Loucy (cell line): ENCODE measurements around the gene CASZ1.

Source experiments
- H2AFZ ChIP-seq: fragments of 200-600 bp; sonication (generic); 2 replicates; pipeline ENCODE4 v1.6.0; 2016; ENCODE audit warnings: antibody characterized with exemption, mild to moderate bottlenecking, low read length, moderate library complexity
- H3F3A ChIP-seq: fragments of 200-600 bp; 2 replicates; pipeline ENCODE4 v1.6.0; 2016; ENCODE audit warnings: antibody characterized with exemption, low read depth, mild to moderate bottlenecking
- H3K27me3 ChIP-seq: fragments of 200-600 bp; sonication (generic); 2 replicates; pipeline ENCODE4 v1.6.1; 2014; ENCODE audit warnings: low read length, mild to moderate bottlenecking; ENCODE audit not compliant: insufficient read depth, poor library complexity, severe bottlenecking
- H3K36me3 ChIP-seq: fragments of 200-600 bp; sonication (generic); 2 replicates; pipeline ENCODE4 v1.6.1; 2016; ENCODE audit warnings: low read length; ENCODE audit not compliant: insufficient read depth
- H3K4me1 ChIP-seq: fragments of 200-600 bp; sonication (generic); 2 replicates; pipeline ENCODE4 v1.5.1; 2014; ENCODE audit warnings: low read length, mild to moderate bottlenecking; ENCODE audit not compliant: insufficient read depth, poor library complexity, severe bottlenecking
- H3K4me2 ChIP-seq: fragments of 200-600 bp; sonication (generic); 2 replicates; pipeline ENCODE4 v1.6.0; 2014; ENCODE audit warnings: antibody characterized with exemption, low read length, low read depth, mild to moderate bottlenecking; ENCODE audit not compliant: poor library complexity, severe bottlenecking
- H3K4me3 ChIP-seq: fragments of 200-600 bp; sonication (generic); 2 replicates; pipeline ENCODE4 v1.5.1; 2014; ENCODE audit warnings: low read length, mild to moderate bottlenecking, mixed read lengths; ENCODE audit not compliant: poor library complexity, severe bottlenecking
- H3K79me2 ChIP-seq: fragments of 200-600 bp; sonication (generic); 2 replicates; pipeline ENCODE4 v1.6.1; 2014; ENCODE audit warnings: low read length; ENCODE audit not compliant: insufficient read depth
- H3K9ac ChIP-seq: fragments of 200-600 bp; sonication (generic); 2 replicates; pipeline ENCODE4 v1.6.0; 2014; ENCODE audit warnings: mild to moderate bottlenecking, low read depth, low read length, moderate library complexity; ENCODE audit not compliant: poor library complexity, severe bottlenecking
- H3K9me2 ChIP-seq: fragments of 200-600 bp; sonication (generic); replicated peaks from 2 replicates; pipeline ENCODE4 v1.6.1; 2016; ENCODE audit warnings: low read depth, low read length, mixed read lengths
- H3K9me3 ChIP-seq: fragments of 200-600 bp; sonication (generic); 2 replicates; pipeline ENCODE4 v1.6.1; 2014; ENCODE audit warnings: mild to moderate bottlenecking, antibody characterized with exemption, low read length, low read depth; ENCODE audit not compliant: insufficient read depth
- H4K20me1 ChIP-seq: fragments of 200-600 bp; sonication (generic); 2 replicates; pipeline ENCODE4 v1.6.0; 2014; ENCODE audit warnings: antibody characterized with exemption, low read length, mild to moderate bottlenecking; ENCODE audit not compliant: insufficient read depth, poor library complexity, severe bottlenecking
- CTCF ChIP-seq: fragments of 200-600 bp; sonication (generic); conservative IDR thresholded peaks from 2 replicates; pipeline ENCODE4 v1.5.1; 2014; ENCODE audit warnings: mild to moderate bottlenecking, antibody characterized with exemption, low read length
- EZH2phosphoT487 ChIP-seq: fragments of 200-600 bp; IDR thresholded peaks from 2 replicates; pipeline ENCODE4 v1.6.1; 2018; ENCODE audit warnings: antibody characterized with exemption, mild to moderate bottlenecking, moderate library complexity, borderline replicate concordance

Gene CASZ1

GRCh38 chr1:10614377-10615225 is 181.8 kb downstream of the CASZ1 start:
- Histone ChIP-seq H3K4me2 (no peak overlapping the region), H3K36me3 (peaks cover 8% of the 10 kb centered on the region; the same call in 1 of the 2 replicates), H3K79me2 (0 out of 2 replicates have a peak, but pooled peaks cover 4% of the 10 kb centered on the region), H4K20me1 (no peaks in the 10 kb centered on the region), H3F3A (no peaks in the 10 kb centered on the region), H3K4me3 (no peak overlapping the region), H3K9me2 (no peaks in the 10 kb centered on the region), H3K27me3 (no peaks in the 10 kb centered on the region), H2AFZ (no peak overlapping the region), H3K4me1 (no peaks in the 10 kb centered on the region), H3K9me3 (no peaks in the 10 kb centered on the region), H3K9ac (no peak overlapping the region)
- no peak for TF ChIP-seq CTCF
- TF ChIP-seq EZH2phosphoT487, result no peak

- Histone ChIP-seq H3K4me2 (no peak overlapping the region), H3K4me1 (no peaks in the 10 kb centered on the region), H3K36me3 (peaks cover 7% of the 10 kb centered on the region; the same call in 1 of the 2 replicates), H2AFZ (no peak overlapping the region), H3K9ac (no peak overlapping the region), H3K27me3 (no peaks in the 10 kb centered on the region), H4K20me1 (no peaks in the 10 kb centered on the region), H3K9me3 (no peaks in the 10 kb centered on the region), H3K9me2 (no peaks in the 10 kb centered on the region), H3F3A (no peaks in the 10 kb centered on the region), H3K79me2 (0 out of 2 replicates have a peak, but pooled peaks cover 4% of the 10 kb centered on the region), H3K4me3 (no peak overlapping the region)
- TF ChIP-seq CTCF, result no peak
Measured at GRCh38 chr1:10613861-10614260, 182.6 kb downstream of the CASZ1 start.

GRCh38 chr1:10613340-10613739 is 183.1 kb downstream of the CASZ1 start:
- H3K27me3 ChIP-seq, result no peaks in the 10 kb centered on the region
- H3K79me2 ChIP-seq, result 0 out of 2 replicates have a peak, but pooled peaks cover 4% of the 10 kb centered on the region
- H3K9me3 ChIP-seq, result no peaks in the 10 kb centered on the region
- no peaks in the 10 kb centered on the region for H3K9me2 ChIP-seq
- H3K4me2 ChIP-seq, result no peak overlapping the region
- H3K36me3 ChIP-seq, result peaks cover 2% of the 10 kb centered on the region; the same call in 1 of the 2 replicates
- H3K4me1 ChIP-seq, result no peaks in the 10 kb centered on the region
- no peaks in the 10 kb centered on the region for H4K20me1 ChIP-seq
- no peaks in the 10 kb centered on the region for H3F3A ChIP-seq
- H3K4me3 ChIP-seq, result no peak overlapping the region
- H2AFZ ChIP-seq, result no peak overlapping the region
- no peak overlapping the region for H3K9ac ChIP-seq
- TF ChIP-seq CTCF, result no peak
- no peak for TF ChIP-seq EZH2phosphoT487
